HG03571 (cell line): ENCODE measurements around the gene MAP1LC3C.
"Not testable (repeated sequence)": the region's sequence is repeated elsewhere in the genome, so short reads cannot be mapped to it uniquely, and the experiment has no call there.

Experiments
- ATAC-seq: cut with Tn5 transposase; IDR thresholded peaks from one replicate; pipeline ENCODE4 v1.9.1; 2021; ENCODE audit not compliant: unreplicated experiment

Gene MAP1LC3C

DNA sequence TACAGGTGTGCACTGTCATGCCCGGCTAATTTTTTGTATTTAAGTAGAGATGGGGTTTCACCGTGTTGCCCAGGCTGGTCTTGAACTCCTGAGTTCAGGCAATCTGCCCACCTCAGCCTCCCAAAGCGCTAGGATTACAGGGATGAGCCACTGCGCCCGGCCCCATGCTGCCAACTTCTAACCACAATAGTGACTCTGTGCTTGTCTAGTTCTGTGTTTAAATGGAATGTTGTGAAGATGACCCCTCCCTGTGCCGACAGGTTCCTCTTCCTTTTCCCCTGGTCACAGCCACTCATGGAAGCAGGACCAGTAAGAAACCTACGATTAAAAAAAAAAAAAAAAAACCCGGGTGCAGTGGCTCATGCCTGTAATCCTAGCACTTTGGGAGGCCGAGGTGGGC is 4.7 kb downstream of the MAP1LC3C start:
- ATAC-seq, result no peak

DNA sequence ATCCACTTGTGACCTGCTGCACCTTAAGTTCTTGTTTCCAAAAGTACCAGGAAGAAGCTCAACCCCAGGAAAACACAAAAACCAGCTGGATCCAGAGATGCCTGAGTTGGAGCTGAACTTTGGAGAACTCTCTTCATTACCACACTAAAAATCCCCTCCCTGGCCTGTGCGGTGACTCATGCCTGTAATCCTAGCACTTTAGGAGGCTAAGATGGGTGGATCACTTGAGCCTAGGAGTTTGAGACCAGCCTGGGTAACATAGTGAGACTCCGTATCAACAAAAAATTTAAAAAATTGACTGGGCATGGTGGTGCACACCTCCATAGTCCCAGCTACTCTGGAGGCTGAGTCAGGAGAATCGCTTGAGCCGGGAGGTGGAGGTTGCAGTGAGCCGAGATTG is 6.2 kb downstream of the MAP1LC3C start:
- ATAC-seq, result no peak

DNA sequence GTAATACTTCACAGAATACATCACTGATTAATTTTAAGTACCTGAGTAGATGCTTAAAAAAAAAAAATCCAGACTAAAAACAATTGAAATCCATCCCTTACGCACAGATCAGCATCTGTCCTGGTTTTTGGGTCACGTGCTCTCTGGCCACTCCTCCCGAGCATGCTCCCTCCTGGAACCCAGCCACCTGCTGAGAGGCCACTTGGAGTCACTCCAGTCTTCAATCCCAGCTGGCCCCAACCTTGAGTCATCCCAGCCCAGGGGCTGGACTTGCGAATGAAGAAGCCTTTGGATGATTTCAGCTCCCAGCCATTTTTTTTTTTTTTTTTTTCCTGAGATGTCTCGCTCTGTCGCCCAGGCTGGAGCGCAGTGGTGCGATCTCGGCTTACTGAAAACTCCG is 8.9 kb downstream of the MAP1LC3C start:
- ATAC-seq, result no peak

DNA sequence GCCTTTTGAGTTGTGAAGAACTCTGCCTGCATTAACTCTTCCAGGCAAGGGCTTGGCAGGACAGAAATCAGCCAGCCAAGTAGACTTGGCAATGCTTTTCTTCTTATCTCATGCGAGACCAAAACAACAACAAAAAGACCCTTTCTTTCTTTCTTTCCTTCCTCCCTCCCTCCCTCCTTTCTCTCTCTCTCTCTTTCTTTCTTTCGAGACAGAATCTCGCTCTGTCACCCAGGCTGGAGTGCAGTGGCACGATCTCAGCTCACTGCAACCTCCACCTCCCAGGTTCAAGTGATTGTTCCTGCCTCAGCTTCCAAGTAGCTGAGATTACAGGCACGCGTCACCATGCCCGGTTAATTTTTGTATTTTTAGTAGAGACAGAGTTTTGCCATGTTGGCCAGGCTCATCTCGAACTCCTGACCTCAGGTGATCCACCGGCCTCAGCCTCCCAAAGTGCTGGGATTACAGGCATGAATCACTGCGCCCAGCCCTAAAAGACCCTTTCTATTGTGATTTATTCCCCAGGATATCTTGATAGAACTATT is 10.4 kb downstream of the MAP1LC3C start:
- not testable (repeated sequence) for ATAC-seq

DNA sequence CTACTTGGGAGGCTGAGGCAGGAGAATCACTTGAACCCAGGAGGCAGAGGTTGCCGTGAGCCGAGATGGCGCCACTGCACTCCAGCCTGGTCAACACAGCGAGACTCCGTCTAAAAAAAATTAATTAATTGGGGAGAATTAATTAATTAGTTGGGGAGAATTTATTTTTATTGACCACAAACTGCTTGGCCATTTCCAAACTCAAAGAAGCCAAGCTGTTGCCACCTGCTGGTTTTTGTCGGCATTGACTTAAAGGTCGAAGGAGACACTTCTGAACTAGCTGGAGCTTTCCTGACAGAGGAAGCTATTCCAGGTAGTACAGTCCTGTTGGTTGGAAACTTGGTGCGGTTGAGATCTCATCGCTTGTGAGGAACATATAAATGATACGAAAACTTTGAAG is 13.1 kb downstream of the MAP1LC3C start:
- no peak for ATAC-seq

DNA sequence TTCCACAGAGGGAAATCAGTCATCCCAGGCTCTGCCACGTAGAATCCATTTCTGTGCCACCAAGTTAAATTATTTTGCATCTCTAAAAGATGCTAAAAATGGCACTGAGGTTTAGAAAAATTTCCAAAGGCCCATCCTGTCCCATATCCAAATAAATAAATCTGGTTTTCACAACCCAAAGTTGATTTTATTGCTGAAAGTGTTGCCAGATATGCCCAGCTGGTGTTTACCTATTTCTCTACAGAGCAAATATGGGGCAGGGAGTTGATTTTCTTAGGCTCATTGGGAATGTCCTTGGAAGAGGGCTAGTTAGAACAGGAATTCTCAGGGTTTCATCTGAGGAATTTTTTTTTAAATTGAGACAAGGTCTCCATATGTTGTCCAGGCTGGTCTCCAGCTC is 19.0 kb downstream of the MAP1LC3C start:
- no peak for ATAC-seq

DNA sequence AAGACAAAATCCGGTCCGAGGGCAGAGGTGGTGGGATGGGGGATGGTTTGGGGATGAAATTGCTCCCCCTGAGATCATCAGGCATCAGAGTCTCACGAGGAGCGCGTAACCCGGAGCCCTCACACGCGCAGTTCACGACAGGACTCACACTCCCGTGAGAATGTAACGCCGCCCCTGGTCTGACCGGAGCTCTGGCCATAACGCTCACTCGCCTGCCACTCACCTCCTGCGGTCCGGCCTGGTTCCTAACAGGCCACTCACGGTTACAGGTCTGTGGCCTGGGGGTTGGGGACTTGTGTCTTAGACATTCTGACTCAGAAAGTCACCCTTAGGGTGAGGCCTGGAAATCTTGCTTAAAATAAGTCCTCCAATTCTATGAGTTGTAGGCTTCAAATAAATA is 19.8 kb downstream of the MAP1LC3C start:
- no peak for ATAC-seq

DNA sequence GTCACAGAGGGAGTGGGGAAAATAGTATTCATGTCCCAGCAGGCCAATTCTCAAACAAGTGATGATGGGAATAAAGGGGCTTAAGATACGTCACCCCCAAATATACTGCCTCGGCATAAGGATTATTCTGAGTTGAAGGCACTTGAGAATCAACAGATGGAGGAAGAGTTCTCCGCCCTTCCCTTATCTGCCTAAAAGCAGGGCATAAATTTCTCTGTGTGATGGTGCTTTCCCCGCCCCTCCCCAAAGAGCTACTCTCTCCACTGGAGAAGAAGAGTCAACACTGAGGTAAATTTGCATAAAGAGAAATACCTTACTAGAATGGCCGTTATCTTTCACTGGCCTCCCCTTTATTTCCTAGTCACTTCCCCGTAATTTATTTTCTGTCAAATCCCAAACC is 22.7 kb downstream of the MAP1LC3C start:
- ATAC-seq, result no peak

DNA sequence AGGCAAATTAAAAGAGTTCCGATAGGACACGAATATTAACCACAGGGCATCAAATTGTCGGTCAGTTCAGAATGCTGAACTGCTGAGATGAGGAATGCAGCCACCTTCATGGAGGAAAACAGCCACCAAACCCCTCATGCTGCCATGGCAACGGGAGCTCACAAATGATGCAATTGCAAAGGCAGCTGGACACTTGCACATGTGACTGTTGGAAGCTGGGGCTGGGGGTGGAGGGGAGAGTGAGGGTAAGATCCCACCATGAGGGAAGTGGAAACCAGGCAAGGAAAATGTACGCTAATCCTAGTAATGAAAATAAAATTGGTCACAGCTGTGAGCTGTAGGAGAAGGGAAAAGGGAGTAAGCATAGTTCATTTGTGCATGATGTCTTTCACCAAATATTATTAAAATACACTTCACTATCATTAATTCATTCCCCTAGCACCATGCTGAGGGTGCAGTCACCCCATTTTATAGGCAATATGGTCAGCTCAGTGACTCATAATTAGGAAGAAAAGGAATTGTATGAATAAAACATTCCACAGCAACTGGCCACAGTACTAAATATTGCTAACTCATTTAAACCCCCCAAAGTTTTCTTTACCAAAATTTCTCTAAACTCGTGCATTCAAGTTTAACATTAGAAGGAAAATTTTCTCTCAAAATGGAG is 26.1 kb downstream of the MAP1LC3C start:
- no peak for ATAC-seq

DNA sequence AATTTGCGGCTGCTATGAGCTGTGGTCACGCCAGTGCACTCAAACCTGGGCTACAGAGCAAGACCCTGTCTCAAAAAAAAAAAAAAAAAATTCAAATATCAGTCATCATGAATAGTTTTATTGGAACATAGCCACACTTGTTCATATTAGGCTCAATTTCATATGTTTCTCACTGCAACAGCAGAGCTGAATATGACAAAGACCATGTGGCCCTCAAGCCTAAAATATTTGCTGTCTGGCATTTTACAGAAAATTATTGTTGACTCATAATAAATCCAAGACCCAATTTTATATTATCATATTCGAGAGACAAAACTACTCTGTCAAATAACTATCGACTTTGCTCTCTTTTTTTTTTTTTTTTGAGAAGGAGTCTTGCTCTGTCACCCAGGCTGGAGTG is 30.3 kb downstream of the MAP1LC3C start:
- no peak for ATAC-seq

DNA sequence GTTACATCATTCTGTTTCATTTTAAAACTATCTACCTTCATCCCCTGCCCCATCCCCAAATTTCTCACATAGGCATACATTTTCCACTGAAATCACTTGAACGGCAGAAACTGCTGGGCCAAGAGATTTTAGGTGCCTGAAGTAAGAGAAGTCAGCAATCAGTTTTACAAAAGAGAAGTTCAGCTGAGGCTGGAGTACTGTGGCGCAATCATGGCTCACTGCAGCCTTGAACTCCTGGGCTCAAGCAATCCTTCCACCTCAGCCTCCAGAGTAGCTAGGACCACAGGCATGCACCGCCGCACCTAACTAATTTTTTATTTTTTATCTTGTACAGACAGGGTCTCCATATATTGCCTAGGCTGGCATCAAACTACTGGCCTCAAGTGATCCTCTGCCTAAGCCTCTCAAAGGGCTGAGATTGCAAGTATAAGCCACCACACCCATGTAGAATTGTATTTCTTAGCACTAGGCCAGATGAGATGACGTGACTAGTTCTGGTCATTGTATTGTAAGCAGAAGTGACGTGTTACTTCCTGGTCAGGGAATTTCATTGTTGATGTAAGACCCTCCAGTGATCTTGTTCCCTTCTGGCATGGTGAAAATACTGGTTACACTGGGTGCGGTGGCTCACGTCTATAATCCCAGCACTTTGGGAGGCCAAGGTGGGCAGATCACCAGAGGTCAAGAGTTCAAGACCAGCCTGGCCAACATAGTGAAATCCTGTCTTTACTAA is 34.2 kb downstream of the MAP1LC3C start:
- no peak for ATAC-seq

DNA sequence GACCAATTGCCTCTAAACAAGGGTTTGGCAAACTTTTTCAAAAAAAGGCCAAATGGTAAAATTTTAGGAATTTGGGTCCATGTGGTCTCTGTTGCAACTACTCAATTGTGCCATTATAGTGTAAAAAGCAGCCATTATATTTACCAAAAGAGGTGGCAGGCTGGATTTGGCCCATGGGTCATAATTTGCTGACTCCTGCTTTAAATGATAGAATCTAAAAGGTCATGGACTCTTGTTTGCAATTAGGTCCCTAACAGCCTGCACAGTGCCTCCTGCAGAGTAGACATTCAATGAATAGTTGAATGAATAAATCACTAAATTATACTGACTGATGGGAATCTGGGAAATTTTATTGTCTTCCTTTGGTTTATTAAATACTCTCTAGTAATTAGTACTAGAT is 35.2 kb downstream of the MAP1LC3C start:
- no peak for ATAC-seq

DNA sequence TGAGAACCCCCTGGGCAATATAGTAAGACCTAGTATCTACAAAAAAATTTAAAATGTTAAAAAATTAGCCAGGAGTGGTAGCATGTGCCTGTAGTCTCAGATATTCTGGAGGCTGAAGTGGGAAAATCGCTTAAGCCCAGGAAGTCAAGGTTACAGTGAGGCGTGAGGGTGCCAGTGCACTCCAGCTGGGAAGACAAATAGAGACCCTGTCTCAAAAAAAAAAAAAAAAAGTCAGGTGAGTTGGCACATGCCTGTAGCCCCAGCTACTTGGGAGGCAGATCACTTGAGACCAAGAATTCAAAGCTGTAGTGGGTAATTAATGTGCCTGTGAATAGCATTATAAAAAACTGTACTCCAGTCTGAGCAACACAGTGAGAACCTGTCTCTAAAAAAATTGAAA is 36.7 kb downstream of the MAP1LC3C start:
- ATAC-seq, result no peak

DNA sequence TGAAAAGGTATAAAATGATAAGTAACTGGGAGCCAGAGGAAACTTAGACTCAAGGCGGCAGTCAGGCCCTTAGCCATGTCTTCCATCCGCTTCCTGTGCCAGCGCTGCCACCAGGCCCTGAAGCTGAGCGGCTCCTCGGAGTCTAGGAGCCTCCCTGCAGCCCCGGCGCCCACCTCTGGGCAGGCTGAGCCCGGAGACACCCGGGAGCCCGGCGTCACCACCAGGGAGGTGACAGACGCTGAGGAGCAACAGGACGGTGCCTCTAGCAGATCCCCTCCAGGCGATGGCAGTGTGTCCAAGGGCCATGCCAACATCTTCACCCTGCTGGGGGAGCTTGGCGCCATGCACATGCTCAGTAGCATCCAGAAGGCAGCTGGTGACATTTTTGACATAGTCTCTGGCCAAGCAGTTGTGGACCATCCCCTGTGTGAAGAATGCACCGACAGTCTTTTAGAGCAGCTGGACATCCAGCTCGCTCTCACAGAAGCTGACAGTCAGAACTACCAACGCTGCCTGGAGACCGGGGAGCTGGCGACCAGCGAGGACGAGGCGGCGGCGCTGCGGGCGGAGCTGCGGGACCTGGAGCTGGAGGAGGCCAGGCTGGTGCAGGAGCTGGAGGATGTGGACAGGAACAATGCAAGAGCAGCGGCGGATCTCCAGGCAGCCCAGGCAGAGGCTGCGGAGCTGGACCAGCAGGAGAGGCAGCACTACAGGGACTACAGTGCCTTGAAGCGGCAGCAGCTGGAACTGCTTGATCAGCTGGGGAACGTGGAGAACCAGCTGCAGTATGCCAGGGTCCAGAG is 41.0 kb downstream of the MAP1LC3C start, which contains the start of gene BECN2:
TSS of gene BECN2 (plus strand) at position 76 of the 803 bp plus-strand sequence. CDS start at position 76, 0 bp downstream.
- ATAC-seq, result no peak

DNA sequence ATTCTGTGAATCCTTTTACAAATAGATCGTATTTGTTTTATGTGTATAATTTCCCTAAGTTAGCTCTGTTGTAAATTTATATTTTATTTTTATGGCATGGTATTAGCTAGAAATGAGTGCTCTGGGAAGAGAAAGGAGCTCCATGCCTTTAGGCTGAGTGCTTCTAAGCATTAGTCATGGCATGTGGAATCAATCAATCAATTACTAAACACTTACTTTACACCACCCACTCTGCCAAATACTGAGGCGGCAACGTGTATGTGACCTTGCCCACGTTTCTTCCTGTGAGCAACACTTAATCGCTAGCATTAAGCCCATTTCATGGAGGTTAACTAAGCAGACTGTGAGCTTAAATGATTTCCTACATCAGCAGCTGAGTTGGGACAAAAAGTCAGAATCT is 48.5 kb downstream of the MAP1LC3C start:
- ATAC-seq, result no peak

DNA sequence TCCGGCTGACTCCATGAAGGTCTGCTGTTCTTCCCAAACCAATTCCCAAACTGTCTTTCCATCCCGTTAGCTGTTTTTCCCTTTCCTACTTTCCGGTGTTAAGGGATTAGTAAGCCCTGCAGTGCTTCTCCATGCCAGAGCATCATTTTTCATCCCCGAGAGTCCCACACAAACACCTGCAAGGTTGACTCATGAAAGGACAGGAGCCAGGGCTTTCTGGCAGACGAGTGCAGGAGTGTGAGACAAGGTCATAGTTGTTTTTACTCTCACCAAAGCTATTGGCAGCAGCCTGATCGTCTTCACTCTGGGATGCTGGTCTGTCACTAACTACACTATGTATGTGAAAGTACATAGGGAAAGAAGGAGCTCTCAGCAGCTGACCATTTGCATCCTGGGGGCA is 51.5 kb downstream of the MAP1LC3C start:
- no peak for ATAC-seq
